K562 (cell line): ENCODE results near the gene RSBN1L. TPM values are rescaled to one million over a fixed set of nuclear protein-coding genes. Genes with fewer than 3 reads are reported as not detected.

ENCODE experiments used
- ATAC-seq: fragments of 200-7000 bp; cut with Tn5 transposase; 3 replicates; pipeline ENCODE4 v1.9.1; 2020; ENCODE audit warnings: moderate library complexity
- BruUV-seq: library from RNA; stranded (reverse); fragments of 400-500 nt; replicated peaks from 2 replicates; lab custom pipeline; 2021; lab: Mats Ljungman, UMichigan
- CTCF ChIA-PET: fragments of 300-600 bp; formaldehyde crosslinking; extraction: SDS; loops from one replicate; lab custom pipeline; 2021; ENCODE audit warnings: low intra/inter-chr PET ratio; lab: Yijun Ruan, JAX
- POLR2A ChIA-PET: fragments of 300-600, 350-650 bp; sonication (Branson Sonifier 250); formaldehyde crosslinking; extraction: SDS; loops from one replicate; lab custom pipeline; 2021; ENCODE audit warnings: antibody characterized with exemption, inconsistent platforms; lab: Yijun Ruan, JAX
- DNase-seq, 4 experiments: peaks; one replicate each; pipeline versions ENCODE4 v3.0.0 to v3.0.0-alpha.2; 2011 to 2018; ENCODE audit warnings: low spot score in 3 of 4, mixed read lengths in 3 of 4; ENCODE audit errors: extremely low read depth in 1 of 4
- FAIRE-seq: peaks from 2 replicates; lab custom pipeline; 2011; peaks lifted over from hg19 to GRCh38; lab: Jason Lieb, UNC
- H2AFZ ChIP-seq: 2 replicates; pipeline ENCODE4 v1.6.0; 2011; ENCODE audit warnings: low read depth, low read length, control low read depth, inconsistent platforms
- H3K27ac ChIP-seq: fragments of 200-600 bp; 3 replicates; pipeline ENCODE4 v1.8.0; 2011; ENCODE audit warnings: low read depth, mild to moderate bottlenecking, control low read depth, inconsistent platforms, low read length, moderate library complexity, mixed read lengths; ENCODE audit errors: extremely low read depth
- H3K27me3 ChIP-seq, 2 experiments: fragments of 300-600 bp in 1 of 2; 2 replicates in 1 of 2; 3 replicates in 1 of 2; pipeline versions ENCODE4 v1.6.0 to v1.8.0; 2011; ENCODE audit warnings: inconsistent platforms in 2 of 2, low read length in 2 of 2, mild to moderate bottlenecking in 1 of 2, mixed read lengths in 1 of 2, moderate library complexity in 1 of 2; ENCODE audit not compliant: control insufficient read depth in 2 of 2, insufficient read depth in 2 of 2
- H3K36me3 ChIP-seq: fragments of 300-600 bp; 3 replicates; pipeline ENCODE4 v1.8.0; 2011; ENCODE audit warnings: mild to moderate bottlenecking, low read length, inconsistent platforms; ENCODE audit not compliant: control insufficient read depth, insufficient read depth
- H3K4me1 ChIP-seq, 2 experiments: fragments of 200-600 bp in 1 of 2; replicated peaks in 1 of 2; 2 replicates in 1 of 2; 3 replicates in 1 of 2; pipeline versions ENCODE4 v1.5.1 to v1.8.0; 2011; ENCODE audit warnings: inconsistent platforms in 2 of 2, low read length in 2 of 2, mild to moderate bottlenecking in 1 of 2, mixed read lengths in 1 of 2, moderate library complexity in 1 of 2; ENCODE audit not compliant: control insufficient read depth in 2 of 2, insufficient read depth in 2 of 2
- H3K4me2 ChIP-seq: 2 replicates; pipeline ENCODE4 v1.6.1; 2011; ENCODE audit warnings: low read length, control low read depth, inconsistent platforms, mixed read lengths; ENCODE audit not compliant: insufficient read depth
- H3K4me3 ChIP-seq: fragments of 200-600 bp; sonication (generic), shearing (Covaris generic); 2 replicates; pipeline ENCODE4 v1.5.1; 2016; ENCODE audit warnings: control low read depth, inconsistent platforms
- H3K79me2 ChIP-seq: fragments of 200-600 bp; 3 replicates; pipeline ENCODE4 v1.8.0; 2011; ENCODE audit warnings: low read length, inconsistent platforms; ENCODE audit not compliant: control insufficient read depth, insufficient read depth
- H3K9ac ChIP-seq, 2 experiments: 2 replicates each; pipeline versions ENCODE4 v1.6.0 to v1.6.1; 2011; ENCODE audit warnings: low read depth in 2 of 2, low read length in 2 of 2, control low read depth in 1 of 2, inconsistent platforms in 1 of 2, mild to moderate bottlenecking in 1 of 2, mixed read lengths in 1 of 2; ENCODE audit not compliant: insufficient read depth in 1 of 2
- H3K9me1 ChIP-seq: one replicate; pipeline ENCODE4 v1.6.0; 2011; ENCODE audit warnings: inconsistent platforms, mild to moderate bottlenecking, low read length, moderate library complexity; ENCODE audit not compliant: control insufficient read depth, insufficient read depth
- H3K9me3 ChIP-seq: replicated peaks from 2 replicates; pipeline ENCODE4 v1.5.1; 2011; ENCODE audit warnings: low read depth, low read length, inconsistent platforms; ENCODE audit not compliant: control insufficient read depth, insufficient read depth
- H4K20me1 ChIP-seq: replicated peaks from 2 replicates; pipeline ENCODE4 v1.6.1; 2011; ENCODE audit warnings: low read length, inconsistent platforms, mixed read lengths; ENCODE audit not compliant: control insufficient read depth, insufficient read depth
- CHAMP1 ChIP-seq: fragments of 450-650 bp; IDR thresholded peaks from 2 replicates; pipeline ENCODE4 v1.6.1; 2016; ENCODE audit warnings: mild to moderate bottlenecking
- MLLT1 ChIP-seq, 2 experiments: fragments of 450-650 bp; IDR thresholded peaks; 2 replicates each; pipeline ENCODE4 v1.6.1; 2016
- PHF21A ChIP-seq: fragments of 450-650 bp; IDR thresholded peaks from 2 replicates; pipeline ENCODE4 v1.6.1; 2017; ENCODE audit warnings: low read depth, borderline replicate concordance
- RBM17 ChIP-seq: fragments of 200-400 bp; formaldehyde crosslinking; IDR thresholded peaks from 2 replicates; pipeline ENCODE4 v1.6.1; 2017; ENCODE audit warnings: low read depth, mild to moderate bottlenecking, low read length, borderline replicate concordance
- RUNX1 ChIP-seq: sonication (generic); IDR thresholded peaks from 2 replicates; pipeline ENCODE4 v1.6.1; 2016; ENCODE audit warnings: antibody characterized with exemption, low read depth
- SP2 ChIP-seq: IDR thresholded peaks from 2 replicates; pipeline ENCODE4 v1.6.1; 2011; ENCODE audit warnings: mild to moderate bottlenecking, low read depth, low read length, moderate library complexity; ENCODE audit not compliant: poor library complexity, severe bottlenecking; ENCODE audit errors: extremely low read depth
- ZHX1 ChIP-seq: fragments of 150-350 bp; conservative IDR thresholded peaks from 2 replicates; pipeline ENCODE4 v1.6.1; 2014; ENCODE audit warnings: low read length
- ZNF354B ChIP-seq: fragments of 250-450 bp; sonication (Bioruptor Pico); IDR thresholded peaks from 2 replicates; pipeline ENCODE4 v1.4.0; 2020
- WGBS: fragments of 100-300 bp; shearing (Covaris generic); methylation state at CpG from one replicate; pipeline ENCODE4 v1.1.6; 2016; ENCODE audit warnings: low coverage, mixed read lengths; ENCODE audit not compliant: insufficient coverage; ENCODE audit errors: missing lambda C conversion rate; 5-methylcytosine and 5-hydroxymethylcytosine counted together
- in situ Hi-C: fragments of 300-500 bp; cut with MboI; formaldehyde crosslinking; loops from 4 replicates; pipeline ENCODE4 v1.15.0; 2018; ENCODE audit warnings: inconsistent platforms, mixed read lengths
- intact Hi-C: fragments of 100-400 bp; cut with micrococcal nuclease; formaldehyde crosslinking; loops from 2 replicates; pipeline ENCODE4 v1.14.2; 2022
- polyA plus RNA-seq, 8 experiments: library from polyadenylated mRNA; depleted of rRNA in 4 of 8; stranded (reverse) in 5 of 8; unstranded in 3 of 8; fragments of >200 nt; fragmentation: Nextera tagmentation in 2 of 8; fragmentation: Illumina TruSeq in 1 of 8; extraction: Ambion mirVana in 2 of 8; extraction: Trizol in 1 of 8; gene quantifications; 2 replicates each; pipeline versions ENCODE4 v1.2.1 to v1.2.3, GENCODE V29; 2011 to 2014; ENCODE audit warnings: inconsistent platforms in 1 of 8, missing spikeins in 1 of 8
- total RNA-seq, 7 experiments: library from RNA; depleted of rRNA in 6 of 7; stranded (reverse); fragments of >200 nt in 6 of 7; fragmentation: Illumina TruSeq in 2 of 7; extraction: Trizol in 2 of 7; gene quantifications; 2 replicates each; pipeline versions ENCODE4 v1.2.1 to v1.2.3, GENCODE V29; 2011 to 2021; ENCODE audit warnings: low replicate concordance in 1 of 7

Gene RSBN1L
- total and polyA plus RNA-seq, 9 of the 15 experiments (the other 6 are each of a cell fraction or from before 2014, with no cell fraction given), result 6.2 to 35.2 (median 20.1) TPM

GRCh38 chr7:77658928-77659327, 37.3 kb upstream of the RSBN1L start:
- H3K27ac ChIP-seq, result no peak overlapping the region
- intact Hi-C loops, result loop anchor here (5.0 to 10.0 kb wide), 3 partner anchors 283 to 566 kb away; no protein-coding TSS in a partner anchor
- no peak for FAIRE-seq
- H3K4me1 ChIP-seq, result no peaks in the 10 kb centered on the region
- H2AFZ ChIP-seq, result no peak overlapping the region
- H3K4me3 ChIP-seq, result no peak overlapping the region
- H4K20me1 ChIP-seq, result no peaks in the 10 kb centered on the region
- H3K27me3 ChIP-seq, result no peaks in the 10 kb centered on the region
- no peaks in the 10 kb centered on the region for H3K9me3 ChIP-seq
- ATAC-seq, result no peak
- H3K79me2 ChIP-seq, result no peaks in the 10 kb centered on the region
- no peaks in the 10 kb centered on the region for H3K36me3 ChIP-seq
- ChIA-PET CTCF (interaction anchor here (0.9 to 3.0 kb wide), 3 partner anchors 100 to 282 kb away, joined by 3 to 32 read pairs (median 11); no protein-coding TSS in a partner anchor), POLR2A (interaction anchor here (1.0 kb wide), 1 partner anchor 15 kb away, joined by 4 read pairs; no protein-coding TSS in a partner anchor)
- H3K9me1 ChIP-seq, result no peaks in the 10 kb centered on the region
- H3K9ac ChIP-seq, result no peak overlapping the region
- in situ Hi-C loops, result loop anchor here (5.0 to 25.0 kb wide), 2 partner anchors 93 to 553 kb away; no protein-coding TSS in a partner anchor
- H3K4me2 ChIP-seq, result no peak overlapping the region
- WGBS, result 85% methylated on average over 5 of the region's 5 CpGs
- BruUV-seq, result no TSS peak
- TF ChIP-seq MLLT1 (IDR thresholded peaks at IDR 0.05) (no peak), CHAMP1 (no peak), RBM17 (no peak), PHF21A (no peak), ZNF354B (CRISPR knock-in tag) (no peak), ZHX1 (no peak), SP2 (no peak), RUNX1 (no peak)
- no peak for DNase-seq
